Fibroblast of peridontal ligament (primary cell): ENCODE data around the gene C16orf87.
A peak's percentile ranks its signal among the peaks of the same experiment; 100 is the strongest.
"Not testable (repeated sequence)": the region's sequence is repeated elsewhere in the genome, so short reads cannot be mapped to it uniquely, and the experiment has no call there.

Experiments used
- DNase-seq: peaks from one replicate; pipeline ENCODE4 v3.0.0-alpha.2; 2010; ENCODE audit errors: extremely low read depth

The C16orf87 gene, protein sequence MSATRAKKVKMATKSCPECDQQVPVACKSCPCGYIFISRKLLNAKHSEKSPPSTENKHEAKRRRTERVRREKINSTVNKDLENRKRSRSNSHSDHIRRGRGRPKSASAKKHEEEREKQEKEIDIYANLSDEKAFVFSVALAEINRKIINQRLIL

DNA sequence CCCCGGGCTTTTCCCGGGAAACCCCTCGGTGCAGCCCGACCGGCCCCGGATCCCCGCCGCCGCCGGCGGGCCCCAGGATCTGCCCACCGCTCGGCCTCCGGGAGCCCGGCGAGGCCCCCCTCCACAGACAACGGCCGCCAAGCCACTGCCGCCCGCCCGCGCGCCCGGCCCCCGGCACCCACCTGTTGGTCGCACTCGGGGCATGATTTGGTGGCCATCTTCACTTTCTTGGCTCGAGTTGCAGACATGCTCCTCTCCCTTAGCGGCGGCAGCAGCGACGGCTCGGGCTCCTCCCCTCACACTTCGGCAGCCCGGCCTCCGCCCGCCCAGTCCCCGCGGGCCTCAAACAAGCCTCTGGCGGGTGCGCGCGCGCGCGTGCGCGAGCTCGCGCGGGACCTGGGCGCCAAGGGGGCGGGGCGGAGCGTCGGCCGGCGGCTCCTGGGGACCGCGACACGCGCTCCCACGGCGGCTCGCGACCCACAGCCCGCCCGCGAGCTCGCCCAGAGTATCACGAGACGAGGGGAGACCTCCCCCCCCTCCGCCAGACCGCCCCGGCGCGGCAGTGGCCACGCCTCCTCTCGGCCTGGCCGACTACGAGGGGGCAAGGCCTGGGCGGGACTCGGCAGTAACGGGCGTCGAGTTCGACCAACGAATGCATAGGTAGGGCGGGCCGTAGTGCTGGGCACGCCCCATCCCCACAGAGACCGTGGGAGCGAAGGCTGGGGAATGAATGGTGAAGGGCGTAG, at the start of gene C16orf87:
TSS of gene C16orf87 (minus strand) at position 279 of the 746 bp plus-strand sequence. CDS start at position 248, 31 bp downstream.
- DNase-seq, result peak; percentile 88

DNA sequence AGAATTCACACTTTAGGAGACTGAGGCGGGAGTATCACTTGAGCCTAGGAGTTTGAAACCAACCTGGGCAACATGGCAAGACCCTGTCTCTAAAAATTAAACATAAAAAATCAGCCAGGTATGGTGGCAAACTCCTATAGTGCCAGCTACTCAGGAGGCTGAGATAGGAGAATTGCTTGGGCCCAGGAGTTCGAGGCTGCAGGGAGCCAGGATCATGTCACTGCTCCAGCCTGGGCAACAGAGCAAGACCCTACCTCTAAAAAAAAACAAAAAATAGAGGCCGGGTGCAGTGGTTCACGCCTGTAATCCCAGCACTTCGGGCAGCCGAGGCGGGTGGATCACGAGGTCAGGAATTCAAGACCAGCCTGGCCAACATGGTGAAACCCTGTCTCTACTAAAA, 44.3 kb upstream of the C16orf87 start:
- DNase-seq, result no peak

DNA sequence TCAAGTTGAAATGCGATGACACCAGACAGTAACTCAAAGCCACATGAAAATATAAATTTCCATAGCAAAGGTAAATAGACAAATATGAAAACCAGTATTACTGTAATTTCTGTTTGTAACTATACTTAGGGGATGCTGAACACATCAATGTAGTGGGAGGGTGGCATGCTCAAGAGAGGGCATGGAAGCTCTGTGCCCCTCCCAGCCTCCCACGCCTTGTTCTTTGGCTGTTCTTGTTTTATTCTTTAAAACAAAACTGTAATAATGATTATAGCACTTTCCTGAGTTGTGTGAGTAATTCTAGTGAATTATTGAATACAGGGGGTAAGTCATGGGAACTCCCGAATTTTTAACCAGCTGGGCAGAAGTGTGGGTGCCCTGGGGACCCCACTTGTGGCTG, 42.2 kb upstream of the C16orf87 start:
- no peak for DNase-seq

DNA sequence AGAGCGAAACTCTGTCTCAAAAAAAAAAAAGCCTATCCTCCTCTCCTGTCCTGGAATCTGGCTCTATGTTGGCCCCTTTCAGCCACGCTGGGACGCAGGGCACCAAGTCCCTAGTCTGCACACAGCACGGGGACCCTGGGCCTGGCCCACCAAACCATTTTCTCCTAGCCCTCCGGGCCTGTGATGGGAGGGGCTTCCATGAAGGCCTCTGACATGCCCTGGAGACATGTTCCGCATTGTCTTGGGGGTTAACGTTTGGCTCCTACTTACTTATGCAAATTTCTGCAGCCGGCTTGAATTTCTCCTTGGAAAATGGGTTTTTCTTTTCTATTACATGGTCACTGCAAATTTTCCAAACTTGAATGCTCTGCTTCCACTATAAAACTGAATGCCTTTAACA, 40.6 kb upstream of the C16orf87 start:
- DNase-seq, result no peak

DNA sequence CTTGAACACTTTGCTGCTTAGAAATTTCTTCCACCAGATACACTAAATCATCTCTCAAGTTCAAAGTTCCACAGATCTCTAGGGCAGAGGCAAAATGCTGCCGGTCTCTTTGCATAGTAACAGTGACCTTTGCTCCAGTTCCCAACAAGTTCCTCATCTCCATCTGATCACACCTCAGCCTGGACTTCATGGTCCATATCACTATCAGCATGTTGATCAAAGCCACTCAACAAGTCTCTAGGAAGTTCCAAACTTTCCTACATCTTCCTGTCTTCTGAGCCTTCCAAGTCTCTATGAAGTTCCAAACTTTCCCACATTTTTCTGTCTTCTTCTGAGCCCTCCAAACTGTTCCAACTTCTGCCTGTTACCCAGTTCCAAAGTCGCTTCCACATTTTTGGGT, 37.9 kb upstream of the C16orf87 start:
- DNase-seq, result not testable (repeated sequence)

DNA sequence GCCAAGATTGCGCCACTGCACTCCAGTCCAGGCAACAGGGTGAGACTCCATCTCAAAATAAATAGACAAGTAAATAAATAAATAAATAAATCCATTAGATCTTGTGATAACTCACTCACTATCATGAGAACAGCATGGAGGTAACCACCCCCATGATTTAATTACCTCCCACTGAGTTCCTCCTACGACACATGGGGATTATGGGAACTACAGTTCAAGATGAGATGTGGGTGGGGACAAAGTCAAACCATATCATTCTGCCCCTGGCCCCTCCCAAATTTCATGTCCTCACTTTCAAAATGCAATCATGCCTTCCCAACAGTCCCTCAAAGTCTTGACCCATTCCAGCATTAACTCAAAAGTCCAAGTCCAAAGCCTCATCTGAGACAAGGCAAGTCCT, 36.5 kb upstream of the C16orf87 start:
- not testable (repeated sequence) for DNase-seq

DNA sequence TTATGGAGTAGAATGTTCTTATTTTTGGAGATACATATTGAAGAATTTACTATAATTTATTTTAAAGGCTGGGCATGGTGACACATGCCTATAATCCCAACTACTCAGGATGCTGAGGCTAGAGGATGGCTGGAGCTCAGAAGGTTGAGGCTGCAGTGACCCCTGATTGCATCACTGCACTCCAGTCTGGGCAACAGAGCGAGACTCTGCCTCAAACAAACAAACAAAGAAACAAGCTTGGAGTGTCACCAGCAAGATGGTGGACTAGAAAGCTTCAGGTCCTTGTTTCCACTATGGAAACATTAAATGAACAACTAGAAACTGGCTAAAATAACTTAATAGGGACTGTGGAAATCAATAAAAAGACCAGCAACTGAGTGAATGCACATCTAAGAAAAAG, 35.3 kb upstream of the C16orf87 start:
- no peak for DNase-seq

DNA sequence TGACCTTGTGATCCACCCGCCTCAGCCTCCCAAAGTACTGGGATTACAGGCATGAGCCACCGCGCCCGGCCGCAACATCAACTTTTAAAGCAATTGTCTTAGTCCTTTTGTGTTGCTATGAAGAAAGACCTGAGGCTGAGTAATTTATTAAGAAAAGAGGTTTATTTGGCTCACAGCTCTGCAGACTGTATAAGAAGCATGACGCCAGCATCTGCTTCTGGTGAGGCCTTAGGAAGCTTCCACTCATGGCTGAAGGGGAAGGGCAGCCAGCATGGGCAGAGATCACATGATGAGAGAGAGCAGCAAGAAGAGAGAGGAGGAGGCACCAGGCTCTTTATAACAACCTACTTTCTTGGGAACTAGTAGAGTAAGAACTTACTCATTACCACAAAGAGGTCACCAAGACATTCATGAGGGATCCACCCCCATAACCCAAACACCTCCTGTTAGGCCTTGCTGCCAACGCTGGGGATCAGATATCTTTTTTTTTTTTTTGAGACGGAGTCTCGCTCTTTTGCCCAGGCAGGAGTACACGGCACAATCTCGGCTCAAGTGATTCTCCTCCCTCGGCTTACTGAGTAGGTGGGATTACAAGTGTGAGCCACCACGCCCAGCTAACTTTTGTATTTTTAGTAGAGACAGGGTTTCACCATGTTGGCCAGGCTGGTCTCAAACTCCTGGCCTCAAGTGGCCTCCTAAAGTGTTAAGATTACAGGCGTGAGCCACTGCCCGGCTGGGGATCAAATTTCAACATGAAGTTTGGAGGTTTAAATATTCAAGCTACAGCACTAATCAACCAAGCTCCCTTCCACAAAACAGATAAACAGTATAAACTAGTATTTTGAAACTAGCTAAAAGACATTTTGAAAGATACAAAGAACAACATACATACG, 31.8 kb upstream of the C16orf87 start:
- no peak for DNase-seq

DNA sequence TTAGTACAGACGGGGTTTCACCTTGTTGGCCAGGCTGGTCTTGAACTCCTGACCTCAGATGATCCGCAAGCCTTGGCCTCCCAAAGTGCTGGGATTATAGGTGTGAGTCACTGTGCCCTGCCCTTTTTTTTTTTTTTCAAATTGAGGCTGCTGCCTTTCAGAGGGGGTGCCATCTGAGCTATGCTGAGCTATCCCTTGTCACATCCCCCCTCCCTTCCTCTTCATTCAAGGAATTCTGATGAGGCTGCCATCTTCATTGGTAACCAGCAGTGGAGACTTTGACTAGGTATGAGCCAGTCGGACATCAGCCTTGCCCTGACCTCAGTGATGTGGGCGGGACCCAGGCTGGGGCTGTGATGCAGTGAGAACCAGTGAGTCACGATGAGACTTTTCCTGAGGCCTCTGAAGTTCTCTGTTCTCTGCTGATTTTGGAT, 28.8 kb upstream of the C16orf87 start:
- DNase-seq, result peak; percentile 70

DNA sequence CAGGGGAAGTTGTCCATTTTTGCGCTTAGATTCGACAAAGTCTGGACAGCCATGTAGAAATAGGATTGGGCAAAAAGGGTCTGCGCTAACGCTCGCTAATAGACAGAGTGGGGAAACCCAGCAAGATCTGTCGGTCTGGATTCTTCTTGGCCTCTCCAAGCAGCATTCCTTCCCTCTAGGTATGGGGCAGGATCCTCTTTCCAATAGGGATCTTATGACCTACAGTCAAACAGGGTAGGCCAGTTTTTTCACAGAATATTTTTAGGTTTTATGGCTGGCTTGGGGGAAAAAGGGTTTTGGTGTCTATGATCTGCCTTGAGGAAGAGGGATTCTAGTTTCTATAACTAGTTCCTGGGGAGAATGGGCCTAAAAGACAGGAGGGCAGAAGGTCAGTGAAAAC, 27.2 kb upstream of the C16orf87 start:
- no peak for DNase-seq

DNA sequence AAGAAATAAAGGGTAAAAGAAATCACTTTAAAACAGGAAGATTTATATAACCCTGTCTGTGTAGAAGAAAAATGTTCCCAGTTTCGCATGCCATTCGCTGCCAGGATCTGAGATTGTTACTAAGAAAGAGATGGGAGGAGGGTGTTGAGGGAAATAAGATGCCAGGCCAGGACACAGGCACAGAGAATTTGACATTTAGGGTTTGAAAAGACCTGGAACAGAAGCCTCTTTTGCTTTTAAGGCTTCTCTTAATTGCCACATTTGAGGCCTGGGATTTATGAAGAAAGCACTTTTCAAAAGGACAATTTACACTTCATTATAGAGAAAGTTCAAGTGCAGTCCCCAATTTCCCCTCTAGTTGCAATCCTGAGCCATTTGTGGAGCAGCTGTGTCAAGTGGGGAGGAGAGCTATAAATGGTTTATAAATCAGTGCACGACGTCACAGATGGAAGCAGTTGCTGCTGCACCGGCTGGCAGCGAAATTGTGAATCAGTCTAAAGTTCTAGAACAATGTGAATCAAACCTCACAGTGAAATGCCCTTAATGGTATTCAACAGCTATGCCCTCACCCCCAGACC, 26.5 kb upstream of the C16orf87 start:
- peak; percentile 63 for DNase-seq

DNA sequence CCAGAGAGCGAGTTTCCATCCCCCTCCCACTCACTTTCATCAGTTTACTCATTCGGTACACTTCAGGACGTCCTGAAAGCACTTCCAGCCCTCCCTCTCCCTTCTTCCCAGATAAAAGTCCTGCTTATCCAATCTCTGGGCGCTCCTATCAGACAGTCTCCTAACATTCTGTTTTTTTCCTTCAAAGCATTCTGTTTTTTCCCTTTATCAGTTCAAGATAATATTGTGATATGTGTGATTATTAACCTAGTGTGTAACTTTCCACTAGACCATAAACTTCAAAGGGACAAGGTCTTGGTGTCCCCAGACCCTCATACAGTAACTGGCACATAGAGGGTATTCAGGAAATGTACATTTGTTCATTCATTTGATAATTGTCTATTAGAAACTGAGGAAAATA, 24.4 kb upstream of the C16orf87 start:
- no peak for DNase-seq

DNA sequence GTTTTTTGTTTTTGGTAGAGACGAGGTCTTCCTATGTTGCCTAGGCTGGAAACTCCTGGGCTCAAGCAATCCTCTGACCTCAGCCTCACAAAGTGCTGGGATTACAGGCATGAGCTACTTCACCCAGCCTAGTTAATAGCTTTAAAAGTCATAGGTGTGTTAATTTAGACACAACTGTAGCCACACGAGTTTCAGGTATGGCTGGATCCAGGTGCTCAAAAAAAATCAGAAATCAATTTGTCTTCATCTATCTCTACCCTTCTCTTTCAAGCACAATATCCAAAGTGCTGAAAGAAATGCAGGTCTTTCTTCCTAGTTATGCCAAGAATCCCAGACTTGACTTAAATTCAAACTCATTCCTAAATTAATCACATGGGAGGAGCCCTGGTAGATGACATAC, 23.9 kb upstream of the C16orf87 start:
- no peak for DNase-seq

DNA sequence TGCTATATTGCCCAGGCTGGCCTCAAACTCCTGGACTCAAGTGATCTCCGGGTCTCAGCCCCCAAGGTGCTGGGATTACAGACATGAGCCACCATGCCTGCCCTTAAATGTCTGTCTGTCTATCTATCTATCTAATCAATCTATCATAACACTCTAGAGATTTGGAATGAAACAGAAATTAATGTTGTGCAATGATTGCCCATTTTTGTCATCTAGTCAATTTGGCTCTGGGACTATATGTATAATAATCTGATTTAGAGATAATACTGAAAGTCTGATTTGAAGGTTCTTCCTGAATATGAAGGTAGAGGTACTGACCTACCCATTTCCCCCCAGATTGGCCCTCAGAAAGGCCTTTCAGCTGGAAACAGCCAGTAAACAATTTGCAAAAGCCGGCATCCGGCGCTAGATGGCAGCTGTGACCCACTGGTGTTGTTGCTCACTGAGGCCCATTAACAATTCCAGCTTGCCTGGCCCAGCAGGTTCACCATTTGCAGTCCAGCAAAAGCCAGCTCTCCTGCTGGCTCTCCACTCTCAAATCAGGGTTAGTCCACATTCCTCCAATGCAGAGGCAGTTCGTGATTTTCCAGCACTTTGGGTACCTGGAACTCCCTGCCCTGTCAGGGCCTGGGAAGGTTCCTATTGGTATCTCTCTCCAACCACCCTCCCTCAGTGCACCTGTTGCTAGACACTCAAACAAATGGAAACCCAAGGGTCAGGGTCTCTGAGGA, 22.9 kb upstream of the C16orf87 start:
- DNase-seq, result peak; percentile 78

DNA sequence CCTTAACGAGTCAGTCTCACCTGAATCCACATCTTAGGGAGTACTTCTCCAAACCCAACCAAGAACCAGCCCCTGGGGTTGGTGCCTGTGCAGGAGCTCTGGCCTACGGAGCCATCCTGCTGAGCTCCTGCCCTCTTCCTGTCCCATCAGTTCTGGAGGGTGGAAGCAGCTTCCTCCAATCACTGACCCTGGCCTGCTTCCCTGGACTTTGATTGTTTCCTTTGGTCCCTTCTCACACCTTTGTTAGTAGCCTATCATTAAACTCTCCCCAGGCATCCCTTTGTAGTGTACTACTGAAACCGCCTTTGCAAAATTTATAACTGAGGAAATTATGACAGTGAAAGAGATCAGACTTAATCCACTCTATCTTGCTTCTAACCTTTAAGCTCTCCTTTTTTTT, 21.1 kb upstream of the C16orf87 start:
- no peak for DNase-seq

DNA sequence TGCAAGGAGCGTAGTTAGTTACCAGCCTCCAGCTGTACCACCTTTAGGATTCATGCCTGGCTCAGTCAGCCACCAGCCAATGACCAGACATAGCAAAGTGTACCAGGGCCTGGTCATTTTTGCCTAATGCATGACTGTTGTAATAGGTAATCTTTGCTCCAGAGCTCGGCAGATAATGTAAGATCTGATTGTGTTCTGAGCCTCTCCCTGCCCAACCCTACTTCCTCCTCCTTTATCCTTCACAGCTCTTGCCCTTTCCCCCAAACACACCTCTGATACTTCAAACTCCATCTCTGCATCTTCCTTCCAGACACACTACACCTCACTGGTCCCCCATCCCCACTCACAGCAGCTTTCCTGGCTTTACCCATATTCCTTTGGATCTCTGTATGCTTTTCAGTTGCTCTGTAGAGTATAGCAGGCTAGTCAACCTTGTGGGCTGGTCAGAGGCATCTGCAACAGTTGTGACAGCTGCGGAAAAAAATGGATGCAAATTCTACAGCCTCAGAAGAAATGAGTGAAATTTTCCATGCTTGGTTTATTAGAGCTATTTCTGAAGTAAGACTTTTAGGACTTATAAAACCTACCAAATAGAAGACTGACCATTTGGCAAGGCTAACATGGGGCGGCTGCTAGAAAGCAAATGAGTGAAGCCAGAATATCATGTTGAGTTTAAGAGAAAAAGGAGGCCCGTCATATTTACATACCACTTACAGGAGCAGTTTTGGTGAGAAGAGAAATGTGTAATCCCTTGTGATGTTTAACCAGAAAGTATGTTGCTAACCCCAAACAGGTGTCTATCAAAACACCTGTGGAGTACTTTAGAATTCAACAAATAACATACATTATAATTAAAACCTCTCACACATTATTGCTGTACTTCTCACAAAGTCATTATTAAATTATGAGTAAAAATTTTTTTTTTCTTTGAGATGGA, 19.9 kb upstream of the C16orf87 start:
- DNase-seq, result no peak

DNA sequence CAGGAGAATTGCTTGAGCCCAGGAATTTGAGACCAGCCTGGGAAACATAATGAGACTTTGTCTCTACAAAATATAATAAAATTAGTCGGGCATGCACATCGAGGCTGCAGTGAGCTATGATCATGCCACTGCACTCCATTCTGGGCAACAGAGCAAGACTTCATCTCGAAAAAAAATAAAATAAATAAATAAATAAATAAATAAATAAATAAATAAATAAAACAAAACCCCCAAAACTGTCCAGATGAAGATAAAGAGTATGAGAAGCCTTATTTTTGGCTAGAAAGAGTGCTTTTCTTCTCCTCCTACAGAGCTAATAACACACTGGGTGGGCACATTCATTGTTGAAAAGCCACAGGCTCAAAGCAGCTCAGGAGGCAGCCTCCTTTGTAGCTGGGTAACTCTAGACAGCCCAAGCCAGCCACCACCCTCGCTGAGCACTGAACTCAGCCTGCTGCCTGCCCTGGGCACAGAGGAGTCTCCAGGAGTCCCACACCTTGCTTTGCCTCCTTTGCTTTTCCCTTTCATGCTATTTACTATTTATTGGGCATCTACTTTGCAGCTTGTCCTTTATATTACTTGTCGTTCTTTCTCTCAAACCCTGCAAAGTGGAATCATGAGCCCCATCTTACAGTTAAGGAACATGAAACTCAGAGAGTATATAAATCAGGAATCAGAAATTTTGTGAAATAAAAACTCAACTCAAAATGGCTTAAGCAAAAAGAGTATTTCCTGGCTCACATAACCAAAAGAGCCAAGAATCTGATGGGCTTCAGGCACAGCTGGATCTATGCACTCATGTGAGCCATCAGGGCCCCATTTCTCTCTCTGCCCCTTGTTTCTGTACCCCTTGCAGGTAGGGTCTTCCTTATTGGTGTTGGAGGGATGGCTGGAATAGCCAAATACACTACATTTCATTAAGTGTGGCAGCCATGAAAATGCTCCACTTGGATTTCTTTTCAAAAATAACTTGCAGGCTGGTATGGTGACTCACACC, 18.1 kb upstream of the C16orf87 start:
- DNase-seq, result no peak

DNA sequence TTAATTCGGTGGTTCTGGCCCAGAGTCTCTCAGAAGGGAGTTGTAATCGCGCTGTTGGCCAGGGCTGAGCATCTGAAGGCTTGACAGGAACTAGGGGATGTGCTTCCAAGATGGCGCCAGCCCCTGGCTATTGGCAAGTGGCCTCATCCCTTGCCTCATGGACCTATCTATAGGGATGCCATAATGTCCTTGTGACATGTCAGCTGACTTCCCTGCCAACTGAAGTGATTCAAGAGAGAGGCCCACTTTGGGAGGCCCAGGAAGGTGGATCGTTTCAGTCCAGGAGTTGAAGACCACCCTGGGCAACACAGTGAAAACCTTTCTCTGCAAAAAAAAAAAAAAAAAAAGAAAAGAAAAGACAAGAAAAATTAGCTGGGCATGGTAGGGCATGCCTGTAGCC, 15.0 kb upstream of the C16orf87 start:
- DNase-seq, result no peak

DNA sequence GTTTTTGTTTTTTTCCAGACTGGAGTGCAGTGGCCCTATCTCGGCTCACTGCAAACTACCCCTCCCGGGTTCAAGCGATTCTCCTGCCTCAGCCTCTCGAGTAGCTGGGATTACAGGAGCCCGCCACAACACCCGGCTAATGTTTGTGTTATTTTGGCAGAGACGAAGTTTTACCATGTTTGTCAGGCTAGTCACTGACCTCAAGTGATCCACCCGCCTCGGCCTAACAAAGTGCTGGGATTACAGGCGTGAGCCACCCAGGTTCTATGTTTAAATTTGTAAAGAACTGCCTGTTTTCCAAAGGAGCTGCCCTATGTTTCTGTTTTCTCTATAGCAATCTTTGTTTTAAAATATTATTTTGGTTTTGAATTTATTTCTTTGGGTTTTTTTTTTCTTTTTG, 13.8 kb upstream of the C16orf87 start:
- peak; percentile 60 for DNase-seq
